Placental pericyte (primary cell): ENCODE data around the gene FAM149B1. TPM values are rescaled to one million over a fixed set of nuclear protein-coding genes. Genes with fewer than 3 reads are reported as not detected.

Experiments used
- small RNA-seq: library from RNA; depleted of rRNA; stranded (forward); fragments of <200 nt; gene quantifications from one replicate; pipeline ENCODE3, GENCODE V24; 2012; ENCODE audit warnings: low replicate concordance
- total RNA-seq: library from RNA; depleted of rRNA; stranded (reverse); fragments of >200 nt; gene quantifications from 2 replicates; pipeline ENCODE4 v1.2.3, GENCODE V29; 2012

FAM149B1 gene
- 16.3 and 18.4 TPM in 2 replicates for total RNA-seq

DNA sequence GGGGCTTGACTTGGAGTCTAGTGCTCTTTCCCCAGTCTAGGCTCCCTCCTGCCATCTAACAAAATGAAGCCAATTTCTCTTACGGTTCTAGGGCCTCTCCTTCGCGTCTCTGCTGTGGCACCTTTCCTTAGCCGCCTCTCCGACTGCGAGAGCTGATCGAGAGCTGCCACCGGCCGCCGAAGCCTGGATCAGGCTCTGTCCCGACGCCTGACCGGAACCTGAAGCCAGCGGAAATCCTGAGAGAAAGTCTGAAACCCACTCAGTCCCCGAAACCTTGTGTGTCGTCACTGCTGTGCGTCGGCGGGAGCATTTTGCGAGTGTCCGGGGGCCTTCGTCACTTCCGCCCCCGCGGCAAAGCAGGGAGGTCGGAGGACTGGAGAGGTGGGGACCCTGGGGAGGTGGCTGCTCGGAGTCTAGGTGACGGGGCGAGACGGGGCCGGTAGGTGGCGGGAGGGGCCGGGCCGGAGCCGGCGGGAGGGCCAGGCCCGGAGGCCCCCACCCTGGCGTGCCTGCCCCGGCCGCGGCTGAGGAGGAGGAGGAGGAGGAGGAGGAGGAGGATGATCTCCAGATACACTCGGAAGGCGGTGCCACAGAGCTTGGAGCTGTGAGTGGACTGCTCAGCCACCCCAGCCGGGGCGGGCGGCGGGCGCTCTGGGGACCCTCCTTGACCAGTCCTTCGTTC, at the start of gene FAM149B1, which contains the start of gene ECD:
FAM149B1 (plus strand) TSS at position 337 of the 682 bp plus-strand sequence; CDS start at position 558, 221 bp downstream.
ECD (minus strand) TSS at position 226 of the 682 bp plus-strand sequence. CDS start 4,071 bp downstream, outside the sequence.

GRCh38 chr10:73246646-73247508, 79.0 kb downstream of the FAM149B1 start, which contains the start of gene DNAJC9:
Gene DNAJC9 (minus strand): TSS chr10:73247255. CDS start chr10:73247189, 66 bp downstream.

DNA sequence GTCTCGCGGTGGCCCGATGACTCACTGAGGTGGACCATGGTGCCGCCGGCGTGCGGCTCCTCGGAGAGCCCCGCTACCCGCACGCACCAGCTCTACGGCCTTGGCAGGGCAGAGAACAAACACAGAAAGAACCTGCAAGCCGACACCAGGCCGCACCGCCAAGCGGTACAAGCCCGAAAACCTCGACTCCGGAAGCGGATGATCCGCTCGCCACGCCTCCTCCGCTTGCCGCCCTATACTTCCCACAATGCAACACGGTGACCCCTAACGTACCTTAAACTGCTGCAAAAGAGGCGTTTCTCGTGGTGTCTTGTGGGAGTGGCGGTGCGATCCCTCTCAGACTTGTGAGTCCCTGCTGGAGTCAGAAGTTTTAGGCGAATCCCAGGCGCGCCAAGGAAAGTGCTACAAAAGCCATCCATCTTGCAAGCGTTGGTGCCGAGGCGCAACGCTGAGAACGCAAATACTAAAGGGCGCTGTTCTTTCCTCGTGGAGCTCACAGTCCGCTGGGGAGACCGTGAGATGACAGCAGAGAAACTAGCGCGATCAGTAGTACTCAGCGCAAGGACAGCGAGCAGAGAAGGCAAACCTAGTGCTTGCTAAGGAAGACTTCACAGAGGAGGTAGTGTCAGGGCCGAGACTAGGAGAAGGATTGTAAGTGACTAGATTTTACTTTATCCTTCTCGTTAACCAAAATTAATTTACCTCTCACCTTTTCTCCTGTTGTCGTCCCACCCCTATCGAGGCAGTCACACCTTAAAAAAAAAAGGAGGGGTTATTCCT, 84.7 kb downstream of the FAM149B1 start, which contains the start of gene MRPS16:
MRPS16 (minus strand) TSS at position 200 of the 780 bp plus-strand sequence; CDS start at position 38, 162 bp downstream.

Small RNA genes lying within 50 kb of the gene (small RNA-seq; reads per million reads assigned to genes)
- gene RF00019 = not detected
- gene RNU6-833P = not detected
- gene SNORA11F = 685 reads per million, percentile 99 among the genes with 10 or more reads in this experiment

Other genes starting within 250 kb of the FAM149B1 start
- gene PLA2G12B, start 213.3 kb upstream of the FAM149B1 start, total RNA-seq = not detected in 2 replicates
- gene P4HA1, start 71.3 kb upstream of the FAM149B1 start, total RNA-seq = 98.5 and 174 TPM in 2 replicates
- gene NUDT13, start 57.7 kb upstream of the FAM149B1 start, total RNA-seq = 1.1 and 2.0 TPM in 2 replicates
- gene ECD, start 111 bp upstream of the FAM149B1 start, total RNA-seq = 35.9 and 48.1 TPM in 2 replicates
- gene DNAJC9, start 79.1 kb downstream of the FAM149B1 start, total RNA-seq = 11.2 and 51.5 TPM in 2 replicates
- gene MRPS16, start 84.5 kb downstream of the FAM149B1 start, total RNA-seq = 57.8 and 105 TPM in 2 replicates
- 0.44 and 0.57 TPM in 2 replicates for gene CFAP70, start 190.7 kb downstream of the FAM149B1 start, total RNA-seq
- gene ANXA7, start 245.9 kb downstream of the FAM149B1 start, total RNA-seq = 114 and 146 TPM in 2 replicates